ENCODE results near the gene SYT11.
A peak's percentile ranks its signal among the peaks of the same experiment; 100 is the strongest.

The SYT11 gene

DNA sequence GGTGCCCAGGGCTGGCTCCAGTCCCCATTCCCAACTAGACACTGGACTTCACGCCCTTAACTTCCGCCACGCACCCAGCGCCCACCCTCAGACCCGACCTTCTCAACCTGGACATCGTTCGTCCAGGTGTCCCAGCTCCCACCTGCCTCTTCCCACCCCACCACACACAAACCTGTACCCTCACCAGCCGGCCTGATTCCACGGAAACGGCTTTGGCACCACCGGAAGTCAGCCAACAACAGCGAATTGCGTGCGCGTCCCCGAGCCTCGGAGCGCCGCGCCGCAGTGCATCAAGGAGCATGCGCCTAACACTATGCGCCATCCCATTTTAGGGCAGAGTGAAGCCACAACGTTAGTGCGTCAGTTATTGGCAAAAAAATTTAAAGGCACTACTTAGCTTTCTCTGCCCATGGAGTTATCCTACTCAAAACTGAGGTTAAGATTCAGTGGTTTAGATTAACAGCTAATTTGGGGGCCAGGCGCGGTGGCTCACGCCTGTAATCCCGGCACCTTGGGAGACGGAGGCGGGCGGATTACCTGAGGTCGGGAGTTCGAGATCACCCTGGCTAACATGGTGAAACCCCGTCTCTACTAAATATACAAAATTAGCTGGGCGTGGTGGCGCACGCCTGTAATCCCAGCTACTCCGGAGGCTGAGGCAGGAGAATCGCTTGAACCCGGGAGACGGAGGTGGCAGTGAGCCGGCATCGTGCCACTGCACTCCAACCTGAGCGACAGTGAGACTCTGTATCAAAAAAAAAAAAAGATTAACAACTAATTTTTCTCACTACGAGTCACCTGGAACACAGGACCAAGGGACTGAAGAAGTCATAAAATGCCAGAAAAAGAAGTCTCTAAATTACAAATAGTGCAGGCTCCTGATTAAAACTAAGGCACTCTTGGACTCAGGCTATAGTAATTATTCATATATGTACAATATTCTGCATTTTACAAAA lies 2.1 kb upstream of the SYT11 start, which contains the start of gene GON4L:
GON4L (minus strand) TSS at position 240 of the 956 bp plus-strand sequence. CDS start 3,434 bp downstream, outside the sequence.
- peaks cover 42% of the 10 kb centered on the region for H3K79me2 ChIP-seq (ENCODE audit: insufficient read depth, low read length)

DNA sequence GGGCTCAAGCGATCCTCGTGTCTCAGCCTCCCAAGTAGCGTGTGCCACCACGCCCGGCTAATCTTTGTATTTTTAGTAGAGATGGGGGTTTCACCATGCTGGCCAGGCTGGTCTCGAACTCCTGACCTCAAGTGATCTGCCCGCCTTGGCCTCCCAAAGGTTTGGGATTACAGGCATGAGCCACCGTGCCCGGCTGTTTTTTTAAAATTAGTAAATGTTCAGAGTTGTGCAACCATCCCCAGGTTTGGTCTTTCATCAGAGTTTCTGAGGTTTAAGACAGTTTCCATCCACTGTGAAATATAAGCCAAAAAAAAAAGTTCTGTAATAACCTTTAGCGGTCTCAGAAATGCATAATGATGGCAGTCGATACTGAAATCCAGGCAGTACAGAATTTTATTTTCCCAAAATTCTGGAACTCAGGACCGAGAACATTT lies 550 bp upstream of the SYT11 start:
- H3K4me1 ChIP-seq (ENCODE audit: insufficient read depth, low read length, poor library complexity, severe bottlenecking): peaks cover 14% of the 10 kb centered on the region
- H3F3A ChIP-seq (ENCODE audit: low read depth): no peaks in the 10 kb centered on the region; the same call in 1 of the 2 replicates
- no peaks in the 10 kb centered on the region for H3K9me2 ChIP-seq (replicated peaks; ENCODE audit: low read depth, low read length)
- TF ChIP-seq, protein P1, sequence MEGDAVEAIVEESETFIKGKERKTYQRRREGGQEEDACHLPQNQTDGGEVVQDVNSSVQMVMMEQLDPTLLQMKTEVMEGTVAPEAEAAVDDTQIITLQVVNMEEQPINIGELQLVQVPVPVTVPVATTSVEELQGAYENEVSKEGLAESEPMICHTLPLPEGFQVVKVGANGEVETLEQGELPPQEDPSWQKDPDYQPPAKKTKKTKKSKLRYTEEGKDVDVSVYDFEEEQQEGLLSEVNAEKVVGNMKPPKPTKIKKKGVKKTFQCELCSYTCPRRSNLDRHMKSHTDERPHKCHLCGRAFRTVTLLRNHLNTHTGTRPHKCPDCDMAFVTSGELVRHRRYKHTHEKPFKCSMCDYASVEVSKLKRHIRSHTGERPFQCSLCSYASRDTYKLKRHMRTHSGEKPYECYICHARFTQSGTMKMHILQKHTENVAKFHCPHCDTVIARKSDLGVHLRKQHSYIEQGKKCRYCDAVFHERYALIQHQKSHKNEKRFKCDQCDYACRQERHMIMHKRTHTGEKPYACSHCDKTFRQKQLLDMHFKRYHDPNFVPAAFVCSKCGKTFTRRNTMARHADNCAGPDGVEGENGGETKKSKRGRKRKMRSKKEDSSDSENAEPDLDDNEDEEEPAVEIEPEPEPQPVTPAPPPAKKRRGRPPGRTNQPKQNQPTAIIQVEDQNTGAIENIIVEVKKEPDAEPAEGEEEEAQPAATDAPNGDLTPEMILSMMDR (conservative IDR thresholded peaks at IDR 0.05; ENCODE audit: low read length): no peak
- TF ChIP-seq EZH2phosphoT487 (IDR thresholded peaks at IDR 0.05; ENCODE audit: borderline replicate concordance): no peak
- no peaks in the 10 kb centered on the region for H3K9me3 ChIP-seq (ENCODE audit: insufficient read depth, low read depth, low read length)
- H3K79me2 ChIP-seq (ENCODE audit: insufficient read depth, low read length): peaks cover 35% of the 10 kb centered on the region
- H3K27me3 ChIP-seq (ENCODE audit: insufficient read depth, low read length, poor library complexity, severe bottlenecking): no peaks in the 10 kb centered on the region
- H4K20me1 ChIP-seq (ENCODE audit: insufficient read depth, low read length, poor library complexity, severe bottlenecking): peaks cover 4% of the 10 kb centered on the region
- H2AFZ ChIP-seq (ENCODE audit: low read length): peak overlapping the region; percentile 93
- H3K4me2 ChIP-seq (ENCODE audit: low read depth, low read length, poor library complexity, severe bottlenecking): peak overlapping the region; percentile 87
- H3K9ac ChIP-seq (ENCODE audit: low read depth, low read length, poor library complexity, severe bottlenecking): peak overlapping the region; percentile 77
- H3K4me3 ChIP-seq (ENCODE audit: low read length, poor library complexity, severe bottlenecking): peak overlapping the region; percentile 81
- peaks cover 4% of the 10 kb centered on the region; the same call in 1 of the 2 replicates for H3K36me3 ChIP-seq (ENCODE audit: insufficient read depth, low read length)

More for the DNA sequence above, 2.1 kb upstream of the SYT11 start, which contains the start of gene GON4L:
- H3K9ac ChIP-seq (ENCODE audit: low read depth, low read length, poor library complexity, severe bottlenecking): peak within 1 kb of the TSS; percentile 95
- peaks cover 14% of the 10 kb centered on the region; the same call in 1 of the 2 replicates for H3K36me3 ChIP-seq (ENCODE audit: insufficient read depth, low read length)
- H2AFZ ChIP-seq (ENCODE audit: low read length): peak within 1 kb of the TSS; percentile 96
- TF ChIP-seq, protein P1 (conservative IDR thresholded peaks at IDR 0.05; ENCODE audit: low read length): no peak
- TF ChIP-seq EZH2phosphoT487 (IDR thresholded peaks at IDR 0.05; ENCODE audit: borderline replicate concordance): no peak
- no peaks in the 10 kb centered on the region for H3K27me3 ChIP-seq (ENCODE audit: insufficient read depth, low read length, poor library complexity, severe bottlenecking)
- H3K9me3 ChIP-seq (ENCODE audit: insufficient read depth, low read depth, low read length): no peaks in the 10 kb centered on the region
- H3K4me3 ChIP-seq (ENCODE audit: low read length, poor library complexity, severe bottlenecking): peak within 1 kb of the TSS; percentile 96
- H3K9me2 ChIP-seq (replicated peaks; ENCODE audit: low read depth, low read length): no peaks in the 10 kb centered on the region
- peaks cover 16% of the 10 kb centered on the region for H3K4me1 ChIP-seq (ENCODE audit: insufficient read depth, low read length, poor library complexity, severe bottlenecking)
- peak within 1 kb of the TSS; percentile 88 for H3K4me2 ChIP-seq (ENCODE audit: low read depth, low read length, poor library complexity, severe bottlenecking)
- peaks cover 8% of the 10 kb centered on the region for H4K20me1 ChIP-seq (ENCODE audit: insufficient read depth, low read length, poor library complexity, severe bottlenecking)
- H3F3A ChIP-seq (ENCODE audit: low read depth): no peaks in the 10 kb centered on the region; the same call in 1 of the 2 replicates

DNA sequence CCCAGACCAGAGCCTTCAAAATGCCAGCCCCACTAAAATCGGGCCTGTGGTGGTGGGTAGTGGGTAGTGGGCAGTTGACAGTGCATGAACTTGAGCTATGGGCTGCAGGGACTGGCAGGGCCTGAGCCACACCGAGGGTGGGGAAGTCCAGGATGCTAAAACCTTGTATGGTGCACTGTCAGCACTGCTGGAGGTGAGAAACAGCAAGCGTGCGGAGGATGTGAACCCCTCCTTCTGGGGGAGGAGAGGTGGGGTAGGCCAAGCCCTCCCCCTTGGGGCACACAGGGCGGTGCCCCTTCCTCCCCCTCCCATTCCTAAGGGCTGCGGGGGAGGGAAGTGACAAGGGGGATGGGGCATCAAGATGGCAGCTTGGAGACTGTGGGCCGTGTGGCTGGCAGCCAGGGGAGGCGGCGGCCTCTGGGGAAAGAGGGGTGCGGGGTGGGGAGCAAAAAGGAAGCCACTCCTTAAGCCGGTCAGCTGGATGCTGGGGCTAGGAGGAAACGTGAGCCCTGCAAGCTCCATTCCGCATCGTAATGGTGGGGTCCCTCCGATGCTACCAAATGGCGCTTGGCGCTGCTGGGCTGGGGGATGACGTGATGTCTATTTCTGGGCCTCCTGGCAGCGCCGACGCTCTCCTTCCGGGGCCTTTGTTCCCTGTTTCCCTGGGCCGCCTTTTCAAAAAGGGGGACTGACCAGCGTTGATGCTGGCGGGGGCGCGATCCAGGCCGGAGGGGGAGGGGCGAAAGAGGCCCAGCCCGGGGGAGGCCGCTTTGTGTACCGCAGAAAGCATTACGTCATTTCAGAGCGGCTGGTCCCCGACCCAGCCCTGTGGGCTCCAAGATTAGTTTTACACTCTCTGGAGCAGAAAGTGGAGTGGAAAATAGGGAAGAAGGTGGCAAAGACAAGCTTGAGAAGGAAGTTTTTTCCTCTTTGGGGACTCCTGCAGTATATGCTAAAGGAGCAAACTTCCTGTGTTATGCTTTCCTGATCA lies 809 bp downstream of the SYT11 start:
- H3K9me2 ChIP-seq (replicated peaks; ENCODE audit: low read depth, low read length): no peaks in the 10 kb centered on the region
- H3K4me3 ChIP-seq (ENCODE audit: low read length, poor library complexity, severe bottlenecking): no peak overlapping the region
- H2AFZ ChIP-seq (ENCODE audit: low read length): 0 out of 2 replicates have a peak overlapping the region, but pooled peaks have one; percentile 44
- TF ChIP-seq EZH2phosphoT487 (IDR thresholded peaks at IDR 0.05; ENCODE audit: borderline replicate concordance): no peak
- TF ChIP-seq, protein P1 (conservative IDR thresholded peaks at IDR 0.05; ENCODE audit: low read length): no peak
- H3K9me3 ChIP-seq (ENCODE audit: insufficient read depth, low read depth, low read length): no peaks in the 10 kb centered on the region
- H3K79me2 ChIP-seq (ENCODE audit: insufficient read depth, low read length): peaks cover 25% of the 10 kb centered on the region
- H3K4me2 ChIP-seq (ENCODE audit: low read depth, low read length, poor library complexity, severe bottlenecking): no peak overlapping the region
- H3F3A ChIP-seq (ENCODE audit: low read depth): no peaks in the 10 kb centered on the region; the same call in 1 of the 2 replicates
- H3K4me1 ChIP-seq (ENCODE audit: insufficient read depth, low read length, poor library complexity, severe bottlenecking): peaks cover 13% of the 10 kb centered on the region
- peaks cover 4% of the 10 kb centered on the region for H4K20me1 ChIP-seq (ENCODE audit: insufficient read depth, low read length, poor library complexity, severe bottlenecking)
- no peaks in the 10 kb centered on the region for H3K27me3 ChIP-seq (ENCODE audit: insufficient read depth, low read length, poor library complexity, severe bottlenecking)
- no peaks in the 10 kb centered on the region for H3K36me3 ChIP-seq (ENCODE audit: insufficient read depth, low read length)
- H3K9ac ChIP-seq (ENCODE audit: low read depth, low read length, poor library complexity, severe bottlenecking): no peak overlapping the region
